ENCODE results near the gene SMIM22.

The SMIM22 gene

DNA sequence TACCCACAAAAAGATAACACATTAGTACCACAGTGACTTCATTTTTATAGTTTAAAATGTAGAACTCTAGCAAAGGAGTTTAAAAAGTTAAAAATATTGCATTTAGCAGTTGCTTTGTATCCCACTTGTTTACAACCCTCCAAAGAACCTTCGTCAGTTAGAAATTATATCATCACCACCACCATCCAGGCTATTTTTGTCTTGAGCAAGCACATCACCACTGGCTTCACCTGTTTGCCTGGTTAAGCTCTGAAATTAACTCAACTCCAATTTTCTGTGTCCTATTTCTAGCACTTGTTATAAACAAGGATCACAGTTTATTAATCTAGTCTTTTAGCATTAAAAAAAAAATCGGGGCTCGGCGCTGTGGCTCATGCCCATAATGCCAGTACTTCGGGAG is 45.8 kb downstream of the SMIM22 start:
- TF ChIP-seq, protein P1, sequence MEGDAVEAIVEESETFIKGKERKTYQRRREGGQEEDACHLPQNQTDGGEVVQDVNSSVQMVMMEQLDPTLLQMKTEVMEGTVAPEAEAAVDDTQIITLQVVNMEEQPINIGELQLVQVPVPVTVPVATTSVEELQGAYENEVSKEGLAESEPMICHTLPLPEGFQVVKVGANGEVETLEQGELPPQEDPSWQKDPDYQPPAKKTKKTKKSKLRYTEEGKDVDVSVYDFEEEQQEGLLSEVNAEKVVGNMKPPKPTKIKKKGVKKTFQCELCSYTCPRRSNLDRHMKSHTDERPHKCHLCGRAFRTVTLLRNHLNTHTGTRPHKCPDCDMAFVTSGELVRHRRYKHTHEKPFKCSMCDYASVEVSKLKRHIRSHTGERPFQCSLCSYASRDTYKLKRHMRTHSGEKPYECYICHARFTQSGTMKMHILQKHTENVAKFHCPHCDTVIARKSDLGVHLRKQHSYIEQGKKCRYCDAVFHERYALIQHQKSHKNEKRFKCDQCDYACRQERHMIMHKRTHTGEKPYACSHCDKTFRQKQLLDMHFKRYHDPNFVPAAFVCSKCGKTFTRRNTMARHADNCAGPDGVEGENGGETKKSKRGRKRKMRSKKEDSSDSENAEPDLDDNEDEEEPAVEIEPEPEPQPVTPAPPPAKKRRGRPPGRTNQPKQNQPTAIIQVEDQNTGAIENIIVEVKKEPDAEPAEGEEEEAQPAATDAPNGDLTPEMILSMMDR (conservative IDR thresholded peaks at IDR 0.05), result no peak
- H3K27ac ChIP-seq, result no peak overlapping the region
